ENCODE measurements around the gene SAMMSON. TPM values are rescaled to one million over a fixed set of nuclear protein-coding genes. Genes with fewer than 3 reads are reported as not detected.

The SAMMSON gene
- total and polyA plus RNA-seq, 4 donors = not detected

DNA sequence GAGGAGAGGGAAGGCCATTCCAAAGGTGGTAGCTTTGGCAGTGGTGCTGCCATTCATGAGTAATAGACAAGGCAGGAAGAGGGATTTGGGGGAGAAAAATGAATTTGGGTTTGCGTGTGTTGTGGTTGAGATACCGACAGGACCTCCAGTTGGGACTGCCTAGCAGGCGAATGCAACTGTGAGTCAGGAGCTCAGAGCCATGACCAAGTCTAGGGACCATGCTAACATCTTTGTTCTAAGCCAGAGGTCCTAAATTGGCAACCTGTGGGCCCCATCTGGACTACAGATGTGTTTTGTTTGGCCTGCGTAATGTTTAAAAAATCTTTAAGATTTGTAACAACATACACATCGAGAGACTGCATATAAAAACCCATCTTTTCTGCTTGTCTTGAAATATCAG is 61.6 kb downstream of the SAMMSON start (continued):
- TF ChIP-seq CTCF (IDR thresholded peaks at IDR 0.05; ENCODE audit: low read depth, low read length, missing input control) (no peak), FOXA1 (IDR thresholded peaks at IDR 0.05) (no peak), YY1 (IDR thresholded peaks at IDR 0.05) (no peak)

GRCh38 chr3:70064194-70064779 is 64.8 kb downstream of the SAMMSON start:
- Histone ChIP-seq H3K27ac (ENCODE audit: low read depth in 1 of 2, low read length in 2 of 2) (no peak overlapping the region), H3K9me3 (ENCODE audit: control insufficient read depth in 4 of 4, low read length in 3 of 4) (no peaks in the 10 kb centered on the region), H3K27me3 (ENCODE audit: control insufficient read depth in 4 of 4, insufficient read depth in 4 of 4, low read length in 3 of 4) (no peaks in the 10 kb centered on the region), H3K4me1 (ENCODE audit: control insufficient read depth in 4 of 4, insufficient read depth in 4 of 4, low read length in 3 of 4) (peaks cover 0 to 3% (median 0%) of the 10 kb centered on the region in 4 donors), H3K9ac (ENCODE audit: low read depth in 1 of 2, low read length in 2 of 2) (no peak overlapping the region), H3K4me3 (ENCODE audit: low read depth in 1 of 3, low read length in 3 of 3) (no peak overlapping the region), H3K36me3 (ENCODE audit: control insufficient read depth in 4 of 4, insufficient read depth in 3 of 4, low read depth in 1 of 4, low read length in 3 of 4) (no peaks in the 10 kb centered on the region)
- TF ChIP-seq NR2F2 (IDR thresholded peaks at IDR 0.05) (no peak), TAF1 (conservative IDR thresholded peaks at IDR 0.05) (no peak), HNF4A (conservative IDR thresholded peaks at IDR 0.05) (peak; percentile 26 to 35), RAD21 (IDR thresholded peaks at IDR 0.05) (peak; percentile 92), GABPA (IDR thresholded peaks at IDR 0.05 in 1 of 2, conservative IDR thresholded peaks at IDR 0.05 in 1 of 2) (no peak), CTCF (IDR thresholded peaks at IDR 0.05; ENCODE audit: low read depth, low read length, missing input control) (peak; percentile 78), YY1 (IDR thresholded peaks at IDR 0.05) (no peak)
- 37% methylated on average over 5 of the region's 5 CpGs for WGBS
- DNase-seq (ENCODE audit: low spot score) = no peak

DNA sequence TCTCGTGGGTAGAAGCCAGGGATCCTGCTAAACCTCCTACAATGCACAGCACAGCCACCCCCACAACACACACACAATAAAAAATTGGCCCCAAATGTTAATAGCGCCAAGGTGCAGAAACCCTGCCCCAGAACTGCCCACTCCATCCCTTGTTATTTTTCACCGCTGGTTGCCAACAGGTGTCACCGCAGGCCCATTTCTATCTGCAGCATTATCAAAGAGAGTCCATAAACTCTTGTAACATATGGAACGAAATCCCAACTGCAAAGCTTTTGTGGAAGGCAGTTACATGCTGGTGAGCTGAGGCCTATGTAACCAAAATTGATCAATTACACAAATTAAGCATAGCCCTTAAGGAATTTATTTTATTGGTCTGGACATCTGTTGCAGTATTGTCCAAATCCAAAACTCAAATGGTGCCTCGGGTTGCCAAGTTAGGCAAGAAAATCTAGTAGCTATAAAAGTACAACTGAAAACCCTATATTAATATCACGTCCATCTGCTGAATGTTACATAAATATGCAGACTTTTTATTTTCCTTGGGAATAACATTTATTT is 66.2 kb downstream of the SAMMSON start:
- WGBS = 59% methylated on average over 7 of the region's 7 CpGs
- Histone ChIP-seq H3K4me3 (ENCODE audit: low read depth in 1 of 3, low read length in 3 of 3) (no peak overlapping the region), H3K27me3 (ENCODE audit: control insufficient read depth in 4 of 4, insufficient read depth in 4 of 4, low read length in 3 of 4) (no peaks in the 10 kb centered on the region), H3K9ac (ENCODE audit: low read depth in 1 of 2, low read length in 2 of 2) (no peak overlapping the region), H3K9me3 (ENCODE audit: control insufficient read depth in 4 of 4, low read length in 3 of 4) (no peaks in the 10 kb centered on the region), H3K36me3 (ENCODE audit: control insufficient read depth in 4 of 4, insufficient read depth in 3 of 4, low read depth in 1 of 4, low read length in 3 of 4) (no peaks in the 10 kb centered on the region), H3K27ac (ENCODE audit: low read depth in 1 of 2, low read length in 2 of 2) (no peak overlapping the region), H3K4me1 (ENCODE audit: control insufficient read depth in 4 of 4, insufficient read depth in 4 of 4, low read length in 3 of 4) (peaks cover 0 to 3% (median 0%) of the 10 kb centered on the region in 4 donors)
- DNase-seq (ENCODE audit: low spot score) = no peak
- TF ChIP-seq RAD21 (IDR thresholded peaks at IDR 0.05) (peak; percentile 35 to 44), CTCF (IDR thresholded peaks at IDR 0.05; ENCODE audit: low read depth, low read length, missing input control) (peak; percentile 13), TAF1 (conservative IDR thresholded peaks at IDR 0.05) (no peak), JUND (IDR thresholded peaks at IDR 0.05) (no peak), YY1 (IDR thresholded peaks at IDR 0.05) (no peak), NR2F2 (IDR thresholded peaks at IDR 0.05) (no peak)

Data from liver (tissue), 9 donors.